ENCODE measurements around the gene TRPM6. TPM values are rescaled to one million over a fixed set of nuclear protein-coding genes. Genes with fewer than 3 reads are reported as not detected.

TRPM6 gene
- total RNA-seq, 2 experiments from 2014 or later, result not detected

DNA sequence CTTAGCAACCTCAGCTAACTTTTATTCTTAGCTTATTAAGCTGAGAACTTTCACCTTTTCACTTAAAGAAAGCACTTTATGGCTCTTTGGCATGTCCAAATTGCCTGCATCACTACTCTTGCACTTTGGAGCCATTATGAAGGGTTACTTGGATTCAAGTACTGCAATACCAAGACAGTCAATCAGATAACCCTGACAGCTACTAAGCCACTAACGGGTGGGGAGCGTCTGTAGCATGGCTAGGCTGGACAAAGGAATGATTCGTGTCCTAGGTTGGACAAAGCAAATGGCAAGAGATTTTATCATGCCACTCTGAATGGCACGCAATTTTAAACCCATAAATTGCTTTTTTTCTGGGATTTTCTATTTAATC is 39.6 kb downstream of the TRPM6 start:
- Mint-ChIP-seq H3K4me3 (no peak overlapping the region), H3K4me1 (ENCODE audit: low read depth) (no peaks in the 10 kb centered on the region), H3K36me3 (ENCODE audit: low read depth) (no peaks in the 10 kb centered on the region), H3K27ac (no peak overlapping the region), H3K9me3 (ENCODE audit: insufficient read depth) (no peaks in the 10 kb centered on the region), H3K27me3 (ENCODE audit: low read depth) (no peaks in the 10 kb centered on the region)
- no peak for ATAC-seq
- ChIA-PET CTCF (no interaction called here), POLR2A (no interaction called here)
- no peak for DNase-seq

DNA sequence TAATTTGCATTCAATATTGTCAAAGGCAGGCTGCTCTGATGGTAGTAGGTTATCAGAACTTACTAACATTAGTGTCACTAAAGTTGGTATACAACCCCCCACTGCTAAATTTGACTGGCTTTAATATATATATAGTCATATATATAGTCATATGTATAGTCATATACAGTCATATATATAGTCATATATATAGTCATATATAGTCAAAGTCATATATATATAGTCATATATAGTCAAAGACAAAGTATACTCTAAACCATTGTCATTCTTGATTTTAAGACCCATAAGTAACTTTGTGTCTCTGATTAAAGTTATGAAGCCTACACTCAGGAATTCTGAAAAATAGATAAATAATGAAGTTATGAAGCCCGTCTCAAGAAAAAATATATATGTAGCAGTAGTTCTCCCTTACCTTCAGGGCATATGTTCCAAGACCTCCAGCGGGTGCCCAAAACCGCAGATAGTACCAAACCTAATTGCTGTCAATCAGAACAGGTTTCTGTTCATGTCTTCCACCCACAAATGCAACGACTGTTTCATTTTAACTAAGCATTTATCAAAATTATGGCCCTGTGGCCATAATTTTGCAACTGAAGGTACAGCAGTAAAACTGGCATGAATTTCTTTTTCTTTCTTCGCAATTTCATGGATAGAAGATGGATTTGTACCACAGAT is 40.1 kb downstream of the TRPM6 start:
- H3K4me3 Mint-ChIP-seq, result no peak overlapping the region
- ChIA-PET POLR2A (no interaction called here), CTCF (no interaction called here)
- DNase-seq (no peak), ATAC-seq (no peak)
- no peaks in the 10 kb centered on the region for H3K27me3 Mint-ChIP-seq (ENCODE audit: low read depth)
- H3K36me3 Mint-ChIP-seq (ENCODE audit: low read depth), result no peaks in the 10 kb centered on the region
- no peaks in the 10 kb centered on the region for H3K4me1 Mint-ChIP-seq (ENCODE audit: low read depth)
- H3K9me3 Mint-ChIP-seq (ENCODE audit: insufficient read depth), result no peaks in the 10 kb centered on the region
- H3K27ac Mint-ChIP-seq, result no peak overlapping the region

DNA sequence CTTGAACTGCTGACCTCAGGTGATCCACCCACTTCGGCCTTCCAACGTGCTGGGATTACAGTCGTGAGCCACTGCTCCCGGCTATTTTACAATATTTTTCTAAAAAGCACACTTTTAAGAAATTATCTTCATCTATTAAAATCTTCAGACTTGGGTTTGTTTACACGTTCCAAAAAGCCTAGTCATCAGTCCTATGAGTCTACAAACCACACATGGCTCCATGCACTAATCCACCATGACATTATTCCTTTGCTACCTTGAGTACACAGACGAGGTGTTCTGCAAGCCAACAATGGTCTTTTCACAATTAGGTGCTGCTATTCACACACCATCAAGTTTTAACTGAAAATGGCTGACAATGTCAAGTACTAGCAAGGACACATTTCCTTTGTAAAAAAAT is 41.0 kb downstream of the TRPM6 start:
- ChIA-PET CTCF (no interaction called here), POLR2A (no interaction called here)
- Mint-ChIP-seq H3K36me3 (ENCODE audit: low read depth) (no peaks in the 10 kb centered on the region), H3K4me1 (ENCODE audit: low read depth) (no peaks in the 10 kb centered on the region), H3K4me3 (no peak overlapping the region), H3K9me3 (ENCODE audit: insufficient read depth) (no peaks in the 10 kb centered on the region), H3K27ac (no peak overlapping the region), H3K27me3 (ENCODE audit: low read depth) (no peaks in the 10 kb centered on the region)
- ATAC-seq, result no peak
- no peak for DNase-seq

DNA sequence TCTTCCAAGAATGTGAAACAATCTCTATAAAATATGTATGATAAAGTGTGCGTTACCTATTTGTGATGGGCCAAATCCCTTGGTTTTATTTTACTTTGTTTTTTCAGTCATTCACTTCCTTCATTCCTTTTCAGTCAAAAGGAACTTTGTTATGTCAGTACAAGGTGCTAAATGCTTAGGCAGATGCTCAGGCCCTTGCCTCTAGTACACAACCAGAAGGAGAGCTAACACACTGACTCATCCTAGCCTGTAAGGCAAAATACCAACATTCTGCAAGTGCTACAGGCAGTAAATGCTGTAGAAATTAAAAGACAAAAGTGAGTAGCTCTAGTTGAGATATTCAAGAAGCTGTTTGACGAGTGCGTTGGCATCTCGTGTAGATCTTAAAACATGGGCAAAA is 49.4 kb downstream of the TRPM6 start:
- H3K27me3 Mint-ChIP-seq (ENCODE audit: low read depth), result peaks cover 4% of the 10 kb centered on the region
- no peak overlapping the region for H3K27ac Mint-ChIP-seq
- ChIA-PET POLR2A (no interaction called here), CTCF (no interaction called here)
- H3K4me3 Mint-ChIP-seq, result no peak overlapping the region
- H3K36me3 Mint-ChIP-seq (ENCODE audit: low read depth), result no peaks in the 10 kb centered on the region
- no peaks in the 10 kb centered on the region for H3K9me3 Mint-ChIP-seq (ENCODE audit: insufficient read depth)
- ATAC-seq, result no peak
- DNase-seq, result no peak
- H3K4me1 Mint-ChIP-seq (ENCODE audit: low read depth), result no peaks in the 10 kb centered on the region

DNA sequence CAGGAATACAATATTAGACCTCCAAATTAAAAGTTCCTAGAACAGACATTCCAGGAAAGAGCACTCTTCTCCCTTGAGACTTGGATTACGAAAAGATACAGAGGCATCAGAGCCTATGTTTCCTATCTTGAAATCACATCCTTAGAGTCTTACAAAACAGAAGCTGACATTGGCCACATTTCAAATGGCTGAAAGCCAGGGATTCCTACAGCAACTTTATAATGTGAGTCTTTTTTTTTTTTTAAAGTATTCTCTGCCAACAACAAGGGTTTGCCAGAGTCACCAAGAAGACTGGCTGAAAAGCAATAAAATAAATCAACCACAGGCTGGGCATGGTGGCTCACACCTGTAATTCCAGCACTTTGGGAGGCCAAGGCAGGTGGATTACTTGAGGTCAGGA is 63.1 kb downstream of the TRPM6 start:
- POLR2A ChIA-PET, result no interaction called here
- CTCF ChIA-PET, result no interaction called here
- ATAC-seq (no peak), DNase-seq (no peak)
- no peaks in the 10 kb centered on the region for H3K36me3 Mint-ChIP-seq (ENCODE audit: low read depth)
- no peaks in the 10 kb centered on the region for H3K4me1 Mint-ChIP-seq (ENCODE audit: low read depth)
- H3K27ac Mint-ChIP-seq, result no peak overlapping the region
- H3K4me3 Mint-ChIP-seq, result no peak overlapping the region
- no peaks in the 10 kb centered on the region for H3K9me3 Mint-ChIP-seq (ENCODE audit: insufficient read depth)
- H3K27me3 Mint-ChIP-seq (ENCODE audit: low read depth), result peaks cover 6% of the 10 kb centered on the region

DNA sequence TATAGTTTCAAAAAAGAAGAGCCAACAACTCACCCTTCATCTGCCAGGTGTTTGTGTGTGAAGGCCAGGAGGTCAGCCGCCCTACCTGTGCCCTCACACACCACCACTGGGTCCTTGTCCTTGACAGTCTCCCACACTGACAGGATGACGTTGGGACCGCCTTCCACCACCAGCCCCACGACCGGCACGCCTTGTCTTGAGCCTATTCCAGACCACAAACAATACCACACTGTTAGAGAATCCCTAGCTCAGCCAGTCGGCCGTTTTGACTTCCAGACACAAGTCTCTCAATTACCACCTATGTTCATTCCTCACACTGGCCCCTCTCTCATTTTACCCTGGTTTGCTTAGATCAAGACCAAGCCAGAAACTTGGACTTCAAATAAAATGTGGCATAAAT is 66.1 kb downstream of the TRPM6 start:
- Mint-ChIP-seq H3K27me3 (ENCODE audit: low read depth) (peaks cover 6% of the 10 kb centered on the region), H3K9me3 (ENCODE audit: insufficient read depth) (no peaks in the 10 kb centered on the region), H3K4me1 (ENCODE audit: low read depth) (no peaks in the 10 kb centered on the region), H3K4me3 (no peak overlapping the region), H3K27ac (no peak overlapping the region), H3K36me3 (ENCODE audit: low read depth) (no peaks in the 10 kb centered on the region)
- ChIA-PET POLR2A (interaction anchor here (0.6 kb wide), 1 partner anchor 11 kb away, joined by 3 read pairs; no protein-coding TSS in a partner anchor), CTCF (no interaction called here)
- ATAC-seq, result no peak
- DNase-seq, result no peak

DNA sequence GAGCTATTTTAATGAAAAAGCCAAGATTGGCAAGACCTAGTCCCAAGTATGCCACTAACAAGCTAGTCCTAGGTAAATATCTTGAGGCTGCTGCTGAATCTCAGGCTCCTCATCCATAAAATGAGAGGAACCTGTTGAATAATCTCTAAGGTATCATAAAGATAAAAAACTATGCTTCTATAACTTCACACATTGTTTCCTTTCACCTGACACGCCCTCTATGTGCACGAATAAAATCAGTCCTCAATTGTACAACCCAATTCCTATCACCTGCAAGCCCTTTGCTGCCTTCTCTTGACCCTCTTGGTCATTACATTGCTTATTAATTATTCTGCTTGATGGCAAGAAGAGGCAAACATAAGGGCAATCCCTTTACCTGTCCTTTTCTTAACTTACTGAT is 69.9 kb downstream of the TRPM6 start:
- DNase-seq, result no peak
- H3K27me3 Mint-ChIP-seq (ENCODE audit: low read depth), result peaks cover 2% of the 10 kb centered on the region
- H3K36me3 Mint-ChIP-seq (ENCODE audit: low read depth), result no peaks in the 10 kb centered on the region
- ATAC-seq, result no peak
- no peaks in the 10 kb centered on the region for H3K9me3 Mint-ChIP-seq (ENCODE audit: insufficient read depth)
- ChIA-PET POLR2A (no interaction called here), CTCF (no interaction called here)
- no peaks in the 10 kb centered on the region for H3K4me1 Mint-ChIP-seq (ENCODE audit: low read depth)
- H3K4me3 Mint-ChIP-seq, result no peak overlapping the region
- no peak overlapping the region for H3K27ac Mint-ChIP-seq

DNA sequence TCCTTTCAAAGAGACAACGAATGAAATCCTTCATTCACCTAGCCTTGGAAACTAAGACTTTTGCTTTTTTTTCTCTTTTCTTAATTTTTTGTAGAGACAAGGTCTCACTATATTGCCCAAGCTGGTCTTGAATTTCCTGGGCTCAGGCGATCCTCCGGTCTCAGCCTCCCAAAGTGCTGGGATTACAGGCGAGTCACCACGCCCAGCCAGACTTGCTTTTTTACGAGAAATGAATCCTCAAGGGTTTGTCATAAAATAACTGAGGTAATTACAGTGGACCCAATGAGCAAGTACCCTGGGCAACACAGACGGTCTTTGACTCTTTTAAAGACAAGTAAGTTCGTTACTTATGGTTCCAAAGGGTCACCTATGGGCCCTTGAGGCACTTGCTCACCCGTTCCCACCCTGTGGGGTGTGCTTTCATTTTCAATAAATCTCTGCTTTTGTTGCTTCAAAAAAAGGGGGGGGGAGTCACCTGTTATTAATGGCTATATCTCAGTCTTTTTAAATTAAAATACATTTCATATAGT is 70.4 kb downstream of the TRPM6 start:
- Mint-ChIP-seq H3K9me3 (ENCODE audit: insufficient read depth) (no peaks in the 10 kb centered on the region), H3K27me3 (ENCODE audit: low read depth) (peaks cover 2% of the 10 kb centered on the region), H3K4me3 (no peak overlapping the region), H3K4me1 (ENCODE audit: low read depth) (no peaks in the 10 kb centered on the region), H3K27ac (no peak overlapping the region), H3K36me3 (ENCODE audit: low read depth) (no peaks in the 10 kb centered on the region)
- ChIA-PET CTCF (no interaction called here), POLR2A (no interaction called here)
- DNase-seq (no peak), ATAC-seq (no peak)

DNA sequence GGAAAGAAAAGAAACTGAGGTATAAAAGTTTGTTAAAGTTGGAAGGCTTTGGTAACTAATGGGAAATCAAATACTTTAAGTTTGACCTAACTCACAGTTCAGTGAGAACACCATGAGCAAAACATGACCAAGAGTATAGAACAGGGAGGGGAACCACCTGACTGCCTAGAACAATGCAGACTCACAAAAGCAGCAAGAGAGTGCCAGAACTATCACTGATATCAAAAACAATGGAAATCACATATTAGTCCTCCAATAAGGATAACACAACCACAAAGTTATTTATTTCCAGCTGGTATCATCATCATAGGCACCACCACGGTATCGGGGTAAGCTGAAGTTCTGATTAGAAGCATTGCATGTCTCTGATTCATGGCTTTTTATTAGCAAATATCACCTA is 77.5 kb downstream of the TRPM6 start:
- Mint-ChIP-seq H3K27me3 (ENCODE audit: low read depth) (peaks cover 7% of the 10 kb centered on the region), H3K36me3 (ENCODE audit: low read depth) (no peaks in the 10 kb centered on the region), H3K27ac (no peak overlapping the region), H3K9me3 (ENCODE audit: insufficient read depth) (no peaks in the 10 kb centered on the region), H3K4me3 (no peak overlapping the region), H3K4me1 (ENCODE audit: low read depth) (no peaks in the 10 kb centered on the region)
- POLR2A ChIA-PET, result no interaction called here
- no peak for ATAC-seq
- CTCF ChIA-PET, result no interaction called here
- DNase-seq, result no peak

DNA sequence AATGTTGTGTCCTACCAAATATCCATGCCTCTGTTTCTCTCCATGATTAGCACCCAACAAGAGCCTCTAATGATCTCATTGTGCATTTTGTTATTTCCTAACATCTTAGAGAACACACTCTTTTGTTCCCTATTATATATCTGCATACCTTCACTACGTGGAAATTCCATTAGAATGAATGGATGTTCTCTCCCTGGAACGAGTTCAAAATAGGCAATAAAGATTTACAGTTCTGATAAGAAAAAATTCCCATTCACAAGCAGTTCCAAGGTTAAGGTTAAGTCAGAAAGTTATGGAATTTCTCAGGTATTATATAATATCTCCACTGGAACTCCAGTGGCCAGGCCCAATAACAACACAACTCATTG is 83.7 kb downstream of the TRPM6 start:
- no peak for DNase-seq
- no peak for ATAC-seq
- POLR2A ChIA-PET, result interaction anchor here (0.7 kb wide), 1 partner anchor 434 kb away, joined by 4 read pairs; no protein-coding TSS in a partner anchor
- no peaks in the 10 kb centered on the region for H3K36me3 Mint-ChIP-seq (ENCODE audit: low read depth)
- peaks cover 7% of the 10 kb centered on the region for H3K27me3 Mint-ChIP-seq (ENCODE audit: low read depth)
- H3K4me3 Mint-ChIP-seq, result no peak overlapping the region
- no peaks in the 10 kb centered on the region for H3K9me3 Mint-ChIP-seq (ENCODE audit: insufficient read depth)
- no peaks in the 10 kb centered on the region for H3K4me1 Mint-ChIP-seq (ENCODE audit: low read depth)
- H3K27ac Mint-ChIP-seq, result no peak overlapping the region
- CTCF ChIA-PET, result no interaction called here

DNA sequence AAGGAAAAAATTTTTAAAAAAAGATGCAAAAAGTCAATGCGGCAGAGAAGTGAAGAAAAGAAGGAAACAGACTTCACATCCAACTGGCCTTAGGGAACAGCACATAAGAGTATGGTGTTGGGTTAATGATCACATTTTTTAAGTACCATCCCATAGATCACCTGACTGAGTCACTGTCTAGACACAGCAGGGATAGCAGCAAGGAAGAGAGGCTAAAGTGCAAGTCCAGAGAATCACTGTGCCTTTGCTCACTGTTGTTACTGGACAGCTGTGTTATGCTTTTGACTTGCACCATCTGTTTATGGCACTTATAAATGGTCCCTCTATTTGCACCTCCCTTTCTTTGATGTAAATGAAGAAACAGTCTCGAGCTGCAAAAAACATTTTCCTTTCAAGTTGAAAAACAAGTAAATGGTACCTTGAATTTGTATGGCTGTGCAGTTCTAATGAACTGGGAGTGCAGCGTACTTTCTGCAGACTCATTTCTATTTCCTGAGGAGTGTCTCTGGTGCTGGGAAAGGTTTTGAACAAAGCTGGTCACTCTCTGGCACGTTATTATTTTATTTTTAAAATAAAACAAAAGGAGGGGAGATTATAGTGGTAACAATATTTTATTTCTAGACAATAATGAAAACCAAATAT is 84.2 kb downstream of the TRPM6 start:
- ATAC-seq, result no peak
- ChIA-PET CTCF (no interaction called here), POLR2A (no interaction called here)
- no peaks in the 10 kb centered on the region for H3K4me1 Mint-ChIP-seq (ENCODE audit: low read depth)
- H3K4me3 Mint-ChIP-seq, result no peak overlapping the region
- no peak for DNase-seq
- H3K9me3 Mint-ChIP-seq (ENCODE audit: insufficient read depth), result no peaks in the 10 kb centered on the region
- no peak overlapping the region for H3K27ac Mint-ChIP-seq
- H3K36me3 Mint-ChIP-seq (ENCODE audit: low read depth), result no peaks in the 10 kb centered on the region
- peaks cover 10% of the 10 kb centered on the region for H3K27me3 Mint-ChIP-seq (ENCODE audit: low read depth)

DNA sequence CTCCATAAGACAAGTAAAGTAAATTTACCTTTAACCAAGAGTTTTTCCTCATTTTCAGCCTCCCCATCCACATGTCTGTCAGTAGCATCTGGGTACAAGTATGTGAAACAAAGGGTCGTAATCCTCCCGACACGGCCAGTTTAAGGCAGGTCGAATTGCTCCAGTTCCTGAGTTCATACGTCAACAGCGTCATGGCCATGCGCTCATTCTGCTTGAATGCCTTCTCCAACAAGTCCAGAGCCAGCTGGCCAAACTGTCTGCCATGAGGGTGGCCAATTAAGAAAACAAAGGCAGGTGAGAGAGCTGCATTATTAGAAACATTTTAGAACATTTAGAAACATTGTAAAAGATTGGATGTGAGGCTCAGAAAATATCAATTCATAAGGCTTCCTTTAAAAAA is 87.5 kb downstream of the TRPM6 start:
- Mint-ChIP-seq H3K4me1 (ENCODE audit: low read depth) (no peaks in the 10 kb centered on the region), H3K4me3 (no peak overlapping the region), H3K27ac (no peak overlapping the region), H3K36me3 (ENCODE audit: low read depth) (no peaks in the 10 kb centered on the region), H3K27me3 (ENCODE audit: low read depth) (peaks cover 14% of the 10 kb centered on the region), H3K9me3 (ENCODE audit: insufficient read depth) (no peaks in the 10 kb centered on the region)
- ATAC-seq (no peak), DNase-seq (no peak)
- CTCF ChIA-PET, result interaction anchor here (0.9 kb wide), 1 partner anchor 26 kb away, joined by 3 read pairs; no protein-coding TSS in a partner anchor
- POLR2A ChIA-PET, result no interaction called here

DNA sequence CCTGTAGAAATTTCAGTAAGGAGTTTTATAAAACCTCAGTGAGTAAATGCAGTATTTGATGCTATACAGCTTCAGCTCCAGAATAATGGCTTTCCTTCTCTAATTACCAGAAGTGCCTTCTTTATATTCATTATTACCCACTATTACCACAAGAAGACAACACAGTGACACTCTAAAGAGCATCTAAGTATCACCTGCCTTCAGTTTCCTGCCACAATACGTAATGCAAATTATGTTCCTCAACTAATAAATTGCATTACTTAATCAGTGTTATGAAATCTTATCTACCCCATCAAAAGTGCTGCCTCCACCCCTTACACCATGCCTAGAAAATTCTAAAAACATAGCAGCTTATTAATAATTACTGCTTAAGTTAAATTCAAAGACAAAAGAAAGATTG is 91.9 kb downstream of the TRPM6 start:
- Mint-ChIP-seq H3K4me3 (no peak overlapping the region), H3K4me1 (ENCODE audit: low read depth) (no peaks in the 10 kb centered on the region), H3K27ac (no peak overlapping the region), H3K9me3 (ENCODE audit: insufficient read depth) (no peaks in the 10 kb centered on the region), H3K36me3 (ENCODE audit: low read depth) (no peaks in the 10 kb centered on the region), H3K27me3 (ENCODE audit: low read depth) (peaks cover 14% of the 10 kb centered on the region)
- ChIA-PET CTCF (no interaction called here), POLR2A (no interaction called here)
- DNase-seq, result no peak
- no peak for ATAC-seq
